ENCODE data around the gene RNU4-1. TPM values are rescaled to one million over a fixed set of nuclear protein-coding genes. Genes with fewer than 3 reads are reported as not detected.

RNU4-1 gene
- total and polyA plus RNA-seq, 2 of the 4 experiments (the other 2 are of a cell fraction), result under 0.01 TPM; not detected in 1

GRCh38 chr12:120261951-120262851 lies 30.8 kb downstream of the RNU4-1 start:
- peak overlapping the region; percentile 89 for H2AK9ac ChIP-seq (replicated peaks; ENCODE audit: low read depth, low read length, poor library complexity)
- peak overlapping the region; percentile 97 for H3K4me2 ChIP-seq (ENCODE audit: low read depth, low read length)
- H3K14ac ChIP-seq (replicated peaks; ENCODE audit: low read depth, low read length), result peak overlapping the region; percentile 70
- in situ Hi-C loops (cut with MboI; ENCODE audit: low sequenced_read_pairs), result loop anchor here (5.0 kb wide), 1 partner anchor 35 kb away; no protein-coding TSS in a partner anchor
- BruUV-seq (replicated peaks), result no TSS peak
- no peak overlapping the region for H3K4me3 ChIP-seq (ENCODE audit: insufficient read depth, low read depth, low read length)
- peaks cover 42% of the 10 kb centered on the region for H3K9me1 ChIP-seq (ENCODE audit: insufficient read depth, low read length)
- no peak for ATAC-seq (ENCODE audit: low read depth)
- H3K27me3 ChIP-seq (ENCODE audit: control insufficient read depth, insufficient read depth, low read length), result no peaks in the 10 kb centered on the region
- H4K91ac ChIP-seq (ENCODE audit: insufficient read depth, low read depth, low read length), result peak overlapping the region; percentile 86
- H3K79me1 ChIP-seq (ENCODE audit: low read depth in 1 of 2, low read length in 2 of 2), result peaks cover 2 to 54% of the 10 kb centered on the region in 2 experiments; a peak in 2 of 4 replicates
- peak overlapping the region; percentile 47; the same call in 1 of the 2 replicates for H2BK120ac ChIP-seq (ENCODE audit: low read depth, low read length)
- H4K5ac ChIP-seq (ENCODE audit: low read depth, low read length), result no peak overlapping the region
- H3K36me3 ChIP-seq (ENCODE audit: control insufficient read depth, insufficient read depth, low read length), result peaks cover 4% of the 10 kb centered on the region; the same call in 1 of the 2 replicates
- POLR2A ChIA-PET (ENCODE audit: unreplicated experiment), result interaction anchor here (0.7 to 6.5 kb wide), 5 partner anchors 19 to 139 kb away, joined by 4 to 39 read pairs (median 5); partner anchors contain the start of genes RNU4-2 and RPLP0
- DNase-seq, result no peak
- H2AFZ ChIP-seq (replicated peaks; ENCODE audit: low read length, poor library complexity), result no peak overlapping the region
- H3K9ac ChIP-seq (ENCODE audit: low read depth, low read length), result peak overlapping the region; percentile 96
- H3K56ac ChIP-seq (ENCODE audit: extremely low read depth, insufficient read depth, low read length), result peak overlapping the region; percentile 67; the same call in 1 of the 2 replicates
- H3K4me1 ChIP-seq (ENCODE audit: control insufficient read depth, insufficient read depth, low read length), result peaks cover 36% of the 10 kb centered on the region
- no peak overlapping the region for H2BK20ac ChIP-seq (ENCODE audit: low read depth, low read length)
- H2BK15ac ChIP-seq (ENCODE audit: low read depth, low read length), result peak overlapping the region; percentile 69; the same call in 1 of the 3 replicates
- intact Hi-C loops (cut with micrococcal nuclease), result no loop called here
- peak overlapping the region; percentile 92 for H2BK5ac ChIP-seq (ENCODE audit: low read depth, low read length, poor library complexity, severe bottlenecking)
- H3K4ac ChIP-seq (ENCODE audit: low read depth, low read length), result peak overlapping the region; percentile 97
- H3K27ac ChIP-seq (ENCODE audit: insufficient read depth, low read length), result peak overlapping the region; percentile 30
- H4K20me1 ChIP-seq (ENCODE audit: insufficient read depth, low read length), result peaks cover 73% of the 10 kb centered on the region
- peak overlapping the region; percentile 17; the same call in 1 of the 2 replicates for H3K18ac ChIP-seq (ENCODE audit: low read depth, low read length)
- peak overlapping the region; percentile 74 for H2AK5ac ChIP-seq (ENCODE audit: low read depth, low read length)
- dilution Hi-C loops (cut with HindIII; ENCODE audit: low sequenced_read_pairs, unreplicated experiment), result no loop called here
- no CpG with 5 or more reads among the region's 10 CpGs for WGBS, 2 experiments (ENCODE audit: extremely low coverage in 2 of 2, insufficient read length in 1 of 2)
- peak overlapping the region; percentile 22 to 68; a peak in 1 of 4 replicates for H4K8ac ChIP-seq (ENCODE audit: low read depth in 2 of 2, low read length in 2 of 2)
- H3K23ac ChIP-seq (ENCODE audit: low read depth, low read length), result peak overlapping the region; percentile 83
- CTCF ChIA-PET, result interaction anchor here (0.6 to 7.2 kb wide), 6 partner anchors 22 to 181 kb away, joined by 3 to 116 read pairs (median 8); no protein-coding TSS in a partner anchor
- no peaks in the 10 kb centered on the region for H3K9me3 ChIP-seq (ENCODE audit: control insufficient read depth, insufficient read depth, low read length)
- no peak for TF ChIP-seq POLR2A (IDR thresholded peaks at IDR 0.05; ENCODE audit: low read depth, low read length)
- no peak for TF ChIP-seq NFE2L2 (IDR thresholded peaks at IDR 0.05; ENCODE audit: low read depth, low read length)
- no peak for TF ChIP-seq CTCF (conservative IDR thresholded peaks at IDR 0.05; ENCODE audit: low read depth, low read length)
- TF ChIP-seq CHD1 (IDR thresholded peaks at IDR 0.05; ENCODE audit: low read depth, low read length), result no peak

Data from IMR-90 (cell line).